GM10248 (cell line): Measurements from ENCODE around the gene IQSEC1.

Experiments used
- CTCF ChIA-PET: fragments of 300-600 bp; sonication (Branson Sonifier 250); formaldehyde crosslinking; extraction: SDS; loops from one replicate; lab custom pipeline; 2021; ENCODE audit warnings: antibody characterized with exemption; lab: Yijun Ruan, JAX
- POLR2A ChIA-PET: fragments of 350-650 bp; sonication (Branson Sonifier 250); formaldehyde crosslinking; extraction: SDS; loops from one replicate; lab custom pipeline; 2020; ENCODE audit warnings: antibody characterized with exemption; lab: Yijun Ruan, JAX
- DNase-seq: peaks from one replicate; pipeline ENCODE4 v3.0.0; 2012; ENCODE audit errors: extremely low spot score
- TF ChIP-seq, protein P1 (sequence below): IDR thresholded peaks from 2 replicates; pipeline ENCODE4 v1.5.1; 2012; ENCODE audit warnings: mild to moderate bottlenecking, low read depth; ENCODE audit errors: extremely low read depth, missing control alignments, control extremely low read depth

The IQSEC1 gene

DNA sequence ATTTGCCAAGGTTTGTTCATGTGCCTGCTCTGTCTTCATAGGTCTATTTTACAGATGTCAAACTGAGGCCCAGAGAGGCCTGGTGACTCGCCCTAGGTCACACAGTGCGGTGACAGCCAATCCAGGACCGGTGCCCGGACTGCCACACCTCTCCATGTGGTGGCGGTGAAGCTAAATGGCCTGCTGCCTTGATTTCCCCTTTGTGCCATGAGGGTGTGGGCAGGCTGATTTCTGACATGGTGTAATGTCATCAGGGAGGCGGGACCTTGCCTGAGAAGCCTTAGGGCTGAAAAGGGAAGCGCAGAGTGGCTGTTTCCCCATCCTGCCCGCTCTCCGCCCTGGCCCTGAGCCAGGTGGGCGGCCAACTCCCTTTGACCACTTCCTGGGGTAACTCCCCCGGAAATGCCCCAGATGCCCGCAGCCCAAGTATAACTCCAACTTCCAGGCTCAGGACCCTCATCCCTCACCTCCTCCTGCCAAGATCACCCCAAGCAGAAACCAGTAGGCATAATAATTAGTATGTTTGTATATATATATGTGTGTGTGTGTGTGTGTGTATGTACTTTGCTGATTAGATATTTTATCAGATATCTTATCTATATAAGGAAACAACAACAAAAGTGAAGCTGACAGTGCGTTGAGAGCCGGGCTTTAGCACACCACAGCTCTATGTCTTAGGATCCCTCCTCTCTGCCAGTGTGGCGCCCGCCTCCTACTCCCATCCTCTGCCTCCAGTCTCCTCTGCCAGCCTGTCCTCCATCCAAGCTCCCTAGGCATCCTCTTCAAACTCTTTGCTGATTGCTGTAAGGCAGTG, 63.9 kb downstream of the IQSEC1 start:
- POLR2A ChIA-PET, result no interaction called here
- DNase-seq, result peak; percentile 64
- TF ChIP-seq, protein P1, sequence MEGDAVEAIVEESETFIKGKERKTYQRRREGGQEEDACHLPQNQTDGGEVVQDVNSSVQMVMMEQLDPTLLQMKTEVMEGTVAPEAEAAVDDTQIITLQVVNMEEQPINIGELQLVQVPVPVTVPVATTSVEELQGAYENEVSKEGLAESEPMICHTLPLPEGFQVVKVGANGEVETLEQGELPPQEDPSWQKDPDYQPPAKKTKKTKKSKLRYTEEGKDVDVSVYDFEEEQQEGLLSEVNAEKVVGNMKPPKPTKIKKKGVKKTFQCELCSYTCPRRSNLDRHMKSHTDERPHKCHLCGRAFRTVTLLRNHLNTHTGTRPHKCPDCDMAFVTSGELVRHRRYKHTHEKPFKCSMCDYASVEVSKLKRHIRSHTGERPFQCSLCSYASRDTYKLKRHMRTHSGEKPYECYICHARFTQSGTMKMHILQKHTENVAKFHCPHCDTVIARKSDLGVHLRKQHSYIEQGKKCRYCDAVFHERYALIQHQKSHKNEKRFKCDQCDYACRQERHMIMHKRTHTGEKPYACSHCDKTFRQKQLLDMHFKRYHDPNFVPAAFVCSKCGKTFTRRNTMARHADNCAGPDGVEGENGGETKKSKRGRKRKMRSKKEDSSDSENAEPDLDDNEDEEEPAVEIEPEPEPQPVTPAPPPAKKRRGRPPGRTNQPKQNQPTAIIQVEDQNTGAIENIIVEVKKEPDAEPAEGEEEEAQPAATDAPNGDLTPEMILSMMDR, result no peak

GRCh38 chr3:13008155-13008995, 64.9 kb downstream of the IQSEC1 start:
- CTCF ChIA-PET, result interaction anchor here (1.2 to 6.4 kb wide), 5 partner anchors 8 to 39 kb away, joined by 3 to 63 read pairs (median 22); no protein-coding TSS in a partner anchor
- TF ChIP-seq, protein P1, result no peak
- POLR2A ChIA-PET, result no interaction called here

More for the DNA sequence above, 63.9 kb downstream of the IQSEC1 start:
- CTCF ChIA-PET, result interaction anchor here (1.1 to 6.4 kb wide), 7 partner anchors 9 to 72 kb away, joined by 3 to 63 read pairs (median 22); no protein-coding TSS in a partner anchor

GRCh38 chr3:13007251-13007941, 65.8 kb downstream of the IQSEC1 start:
- ChIA-PET POLR2A (no interaction called here), CTCF (interaction anchor here (0.8 to 6.4 kb wide), 5 partner anchors 8 to 46 kb away, joined by 3 to 63 read pairs (median 3); no protein-coding TSS in a partner anchor)
- DNase-seq, result no peak
- TF ChIP-seq, protein P1, result no peak

More at GRCh38 chr3:13008155-13008995, 64.9 kb downstream of the IQSEC1 start:
- DNase-seq, result no peak

DNA sequence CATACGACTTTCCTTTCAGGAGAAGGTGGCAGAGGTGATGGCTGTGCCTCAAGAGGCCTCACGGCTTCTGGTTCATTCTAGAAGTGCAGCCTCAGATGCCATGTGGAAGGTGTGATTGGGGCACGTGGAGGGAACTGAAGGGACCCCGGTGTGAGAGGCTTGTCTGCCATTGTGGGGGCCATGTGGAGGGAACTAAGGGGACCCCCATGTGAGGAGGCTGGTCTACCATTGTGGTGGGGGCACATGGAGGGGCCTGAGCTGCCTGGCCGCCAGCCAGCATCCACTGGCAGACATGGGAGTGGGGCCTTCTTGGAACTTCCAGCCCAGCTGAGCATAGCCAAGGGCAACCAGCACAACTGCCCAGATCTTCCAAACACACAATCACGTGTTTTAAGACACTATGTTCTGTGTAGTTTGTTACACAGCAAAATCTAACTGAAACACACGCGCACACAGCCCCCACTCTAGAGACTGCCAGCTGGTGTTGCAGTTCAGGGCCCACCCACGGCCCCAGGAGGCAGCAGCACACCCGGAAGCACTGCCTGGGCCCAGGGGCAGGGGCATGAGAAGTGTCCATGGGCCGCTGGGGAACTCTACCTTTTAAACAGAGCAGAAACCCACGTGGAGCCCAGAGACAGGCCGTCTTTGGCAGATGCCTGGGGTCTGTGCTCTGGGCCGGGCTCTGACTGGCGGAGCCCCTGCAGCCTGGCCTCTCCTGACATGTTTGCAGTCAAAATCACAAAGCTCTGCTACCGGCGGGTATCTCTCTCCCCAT, 66.8 kb downstream of the IQSEC1 start:
- DNase-seq, result no peak
- CTCF ChIA-PET, result interaction anchor here (1.0 to 6.4 kb wide), 4 partner anchors 9 to 22 kb away, joined by 3 to 63 read pairs (median 11); no protein-coding TSS in a partner anchor
- TF ChIP-seq, protein P1, result no peak
- POLR2A ChIA-PET, result interaction anchor here (1.2 kb wide), 1 partner anchor 9 kb away, joined by 4 read pairs; no protein-coding TSS in a partner anchor

DNA sequence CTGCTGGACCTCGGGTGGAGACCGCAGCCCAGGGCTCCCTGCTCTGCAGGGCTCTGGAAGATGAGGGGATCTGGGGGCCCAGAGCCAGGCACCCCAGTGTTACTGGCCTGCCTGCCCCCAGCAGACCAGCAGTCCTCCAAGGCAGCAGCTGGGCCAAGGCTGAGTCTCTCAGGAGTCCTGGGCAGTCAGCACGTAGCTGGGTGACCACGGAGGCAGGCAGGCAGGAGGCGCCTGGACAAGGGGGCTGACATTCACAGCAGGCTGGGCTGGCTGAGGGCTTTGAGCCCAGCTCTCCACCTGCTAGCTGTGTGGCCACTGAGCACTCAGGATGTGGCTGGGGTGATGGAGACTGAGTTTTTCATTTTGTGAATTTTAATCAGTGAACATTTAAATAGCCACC, 67.9 kb downstream of the IQSEC1 start:
- no peak for DNase-seq
- CTCF ChIA-PET, result interaction anchor here (1.4 to 6.4 kb wide), 3 partner anchors 9 to 86 kb away, joined by 6 to 63 read pairs (median 19); no protein-coding TSS in a partner anchor
- POLR2A ChIA-PET, result interaction anchor here (0.7 to 1.2 kb wide), 2 partner anchors 10 to 21 kb away, joined by 4 read pairs; no protein-coding TSS in a partner anchor
- TF ChIP-seq, protein P1, result no peak
